HepG2 (cell line): ENCODE data around the gene NSD2. TPM values are rescaled to one million over a fixed set of nuclear protein-coding genes. Genes with fewer than 3 reads are reported as not detected.

Experiments
- ATF7-NPFF ChIP-seq: sonication (generic); formaldehyde crosslinking; IDR thresholded peaks from 2 replicates; pipeline ENCODE4 v1.8.1; 2023; ENCODE audit warnings: mild to moderate bottlenecking, low read depth, missing genetic modification reagents, moderate library complexity
- HOXA7 ChIP-seq: sonication (generic); formaldehyde crosslinking; IDR thresholded peaks from 2 replicates; pipeline ENCODE4 v1.8.1; 2022; ENCODE audit warnings: mild to moderate bottlenecking, missing genetic modification reagents, moderate library complexity
- MAFF ChIP-seq: IDR thresholded peaks from 2 replicates; pipeline ENCODE4 v1.6.1; 2011; ENCODE audit warnings: low read depth, low read length, improper control_type of control experiment
- RXRB ChIP-seq: IDR thresholded peaks from 2 replicates; pipeline ENCODE4 v1.6.1; 2016; ENCODE audit warnings: borderline replicate concordance, missing genetic modification reagents, missing compliant biosample characterization
- SP2 ChIP-seq: sonication (generic); formaldehyde crosslinking; IDR thresholded peaks from 2 replicates; pipeline ENCODE4 v1.5.1; 2020; ENCODE audit warnings: mild to moderate bottlenecking, missing genetic modification reagents
- TOE1 ChIP-seq: sonication (generic); formaldehyde crosslinking; IDR thresholded peaks from 2 replicates; pipeline ENCODE4 v1.4.0; 2020; ENCODE audit warnings: mild to moderate bottlenecking, missing genetic modification reagents
- ZFP82 ChIP-seq: sonication (generic); formaldehyde crosslinking; IDR thresholded peaks from 2 replicates; pipeline ENCODE4 v1.5.1; 2020; ENCODE audit warnings: mild to moderate bottlenecking, missing genetic modification reagents, borderline replicate concordance
- ZNF501 ChIP-seq: sonication (generic); formaldehyde crosslinking; IDR thresholded peaks from 2 replicates; pipeline ENCODE4 v1.5.1; 2020; ENCODE audit warnings: mild to moderate bottlenecking, moderate library complexity, missing genetic modification reagents
- ZNF792 ChIP-seq: IDR thresholded peaks from 2 replicates; pipeline ENCODE4 v1.6.1; 2016
- ZSCAN12 ChIP-seq: sonication (generic); formaldehyde crosslinking; IDR thresholded peaks from 2 replicates; pipeline ENCODE4 v1.9.0; 2021; ENCODE audit warnings: mild to moderate bottlenecking, missing genetic modification reagents
- polyA plus RNA-seq, 8 experiments: library from polyadenylated mRNA; depleted of rRNA in 3 of 8; stranded (reverse) in 7 of 8; unstranded in 1 of 8; fragments of >200 nt; fragmentation: Illumina TruSeq in 4 of 8; extraction: Trizol in 4 of 8; gene quantifications; 2 replicates each; pipeline versions ENCODE4 v1.2.1 to v1.2.3, GENCODE V29; 2011 to 2016; ENCODE audit warnings: low read depth in 4 of 8, missing spikeins in 1 of 8, mixed read lengths in 1 of 8; ENCODE audit not compliant: insufficient read depth in 1 of 8
- total RNA-seq, 5 experiments: library from RNA; depleted of rRNA; stranded (reverse); fragments of >200 nt; fragmentation: Illumina TruSeq; extraction: Trizol; gene quantifications; 2 replicates each; pipeline ENCODE4 v1.2.3, GENCODE V29; 2016; ENCODE audit warnings: low read depth in 1 of 5
- TF ChIP-seq, protein P1 (sequence below): sonication (generic); formaldehyde crosslinking; IDR thresholded peaks from 2 replicates; pipeline ENCODE4 v1.4.0; 2020; ENCODE audit warnings: missing genetic modification reagents; ENCODE audit errors: not compliant biosample characterization
- TF ChIP-seq, protein P2 (sequence below): sonication (generic); formaldehyde crosslinking; IDR thresholded peaks from 2 replicates; pipeline ENCODE4 v1.5.1; 2020; ENCODE audit warnings: mild to moderate bottlenecking, moderate library complexity, missing genetic modification reagents
- TF ChIP-seq, protein P3 (sequence below): IDR thresholded peaks from 2 replicates; pipeline ENCODE4 v1.6.1; 2018; ENCODE audit warnings: missing genetic modification reagents
- TF ChIP-seq, protein P4 (sequence below): sonication (generic); formaldehyde crosslinking; IDR thresholded peaks from 2 replicates; pipeline ENCODE4 v1.4.0; 2020; ENCODE audit warnings: missing genetic modification reagents
- TF ChIP-seq, protein P5 (sequence below): sonication (generic); formaldehyde crosslinking; IDR thresholded peaks from 2 replicates; pipeline ENCODE4 v1.4.0; 2020; ENCODE audit warnings: missing genetic modification reagents
- TF ChIP-seq, protein P6 (sequence below): sonication (generic); formaldehyde crosslinking; IDR thresholded peaks from 2 replicates; pipeline ENCODE4 v1.8.1; 2023; ENCODE audit warnings: mild to moderate bottlenecking, missing genetic modification reagents
- TF ChIP-seq, protein P7 (sequence below): sonication (generic); formaldehyde crosslinking; IDR thresholded peaks from 2 replicates; pipeline ENCODE4 v1.4.0; 2020; ENCODE audit warnings: missing genetic modification reagents

The NSD2 gene
- total and polyA plus RNA-seq, 2 of the 13 experiments (the other 11 are each of a cell fraction or from before 2014, with no cell fraction given), result 22.0 to 65.9 TPM

DNA sequence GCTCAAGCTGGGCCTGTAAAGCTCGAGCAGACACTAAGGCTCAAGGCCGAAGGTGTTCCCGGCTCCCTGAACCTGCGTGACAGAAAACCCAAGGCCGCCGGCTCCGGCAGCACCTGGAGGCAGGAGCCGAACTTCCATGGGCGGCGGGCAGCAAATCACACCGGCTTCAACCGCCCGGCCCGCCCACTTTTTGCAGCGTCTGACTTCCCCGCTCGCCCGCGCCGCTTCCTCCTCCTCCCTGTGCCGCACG, 940 bp upstream of the NSD2 start (continued):
- TF ChIP-seq, protein P1, sequence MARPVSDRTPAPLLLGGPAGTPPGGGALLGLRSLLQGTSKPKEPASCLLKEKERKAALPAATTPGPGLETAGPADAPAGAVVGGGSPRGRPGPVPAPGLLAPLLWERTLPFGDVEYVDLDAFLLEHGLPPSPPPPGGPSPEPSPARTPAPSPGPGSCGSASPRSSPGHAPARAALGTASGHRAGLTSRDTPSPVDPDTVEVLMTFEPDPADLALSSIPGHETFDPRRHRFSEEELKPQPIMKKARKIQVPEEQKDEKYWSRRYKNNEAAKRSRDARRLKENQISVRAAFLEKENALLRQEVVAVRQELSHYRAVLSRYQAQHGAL (CRISPR knock-in tag), result no peak
- no peak for TF ChIP-seq MAFF
- no peak for TF ChIP-seq ZFP82 (CRISPR knock-in tag)
- no peak for TF ChIP-seq HOXA7 (CRISPR knock-in tag)
- peak; percentile 51 for TF ChIP-seq ZNF792 (CRISPR knock-in tag)
- TF ChIP-seq, protein P2, sequence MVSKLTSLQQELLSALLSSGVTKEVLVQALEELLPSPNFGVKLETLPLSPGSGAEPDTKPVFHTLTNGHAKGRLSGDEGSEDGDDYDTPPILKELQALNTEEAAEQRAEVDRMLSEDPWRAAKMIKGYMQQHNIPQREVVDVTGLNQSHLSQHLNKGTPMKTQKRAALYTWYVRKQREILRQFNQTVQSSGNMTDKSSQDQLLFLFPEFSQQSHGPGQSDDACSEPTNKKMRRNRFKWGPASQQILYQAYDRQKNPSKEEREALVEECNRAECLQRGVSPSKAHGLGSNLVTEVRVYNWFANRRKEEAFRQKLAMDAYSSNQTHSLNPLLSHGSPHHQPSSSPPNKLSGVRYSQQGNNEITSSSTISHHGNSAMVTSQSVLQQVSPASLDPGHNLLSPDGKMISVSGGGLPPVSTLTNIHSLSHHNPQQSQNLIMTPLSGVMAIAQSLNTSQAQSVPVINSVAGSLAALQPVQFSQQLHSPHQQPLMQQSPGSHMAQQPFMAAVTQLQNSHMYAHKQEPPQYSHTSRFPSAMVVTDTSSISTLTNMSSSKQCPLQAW (CRISPR knock-in tag), result peak; percentile 61; the same call in 1 of the 2 replicates
- 0 out of 2 replicates have a peak, but pooled peaks have one; percentile 61 for TF ChIP-seq TOE1 (CRISPR knock-in tag)
- TF ChIP-seq ZSCAN12 (CRISPR knock-in tag), result no peak
- no peak; the same call in 1 of the 2 replicates for TF ChIP-seq ZNF501
- TF ChIP-seq, protein P3, sequence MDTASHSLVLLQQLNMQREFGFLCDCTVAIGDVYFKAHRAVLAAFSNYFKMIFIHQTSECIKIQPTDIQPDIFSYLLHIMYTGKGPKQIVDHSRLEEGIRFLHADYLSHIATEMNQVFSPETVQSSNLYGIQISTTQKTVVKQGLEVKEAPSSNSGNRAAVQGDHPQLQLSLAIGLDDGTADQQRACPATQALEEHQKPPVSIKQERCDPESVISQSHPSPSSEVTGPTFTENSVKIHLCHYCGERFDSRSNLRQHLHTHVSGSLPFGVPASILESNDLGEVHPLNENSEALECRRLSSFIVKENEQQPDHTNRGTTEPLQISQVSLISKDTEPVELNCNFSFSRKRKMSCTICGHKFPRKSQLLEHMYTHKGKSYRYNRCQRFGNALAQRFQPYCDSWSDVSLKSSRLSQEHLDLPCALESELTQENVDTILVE, result no peak
- TF ChIP-seq, protein P4, sequence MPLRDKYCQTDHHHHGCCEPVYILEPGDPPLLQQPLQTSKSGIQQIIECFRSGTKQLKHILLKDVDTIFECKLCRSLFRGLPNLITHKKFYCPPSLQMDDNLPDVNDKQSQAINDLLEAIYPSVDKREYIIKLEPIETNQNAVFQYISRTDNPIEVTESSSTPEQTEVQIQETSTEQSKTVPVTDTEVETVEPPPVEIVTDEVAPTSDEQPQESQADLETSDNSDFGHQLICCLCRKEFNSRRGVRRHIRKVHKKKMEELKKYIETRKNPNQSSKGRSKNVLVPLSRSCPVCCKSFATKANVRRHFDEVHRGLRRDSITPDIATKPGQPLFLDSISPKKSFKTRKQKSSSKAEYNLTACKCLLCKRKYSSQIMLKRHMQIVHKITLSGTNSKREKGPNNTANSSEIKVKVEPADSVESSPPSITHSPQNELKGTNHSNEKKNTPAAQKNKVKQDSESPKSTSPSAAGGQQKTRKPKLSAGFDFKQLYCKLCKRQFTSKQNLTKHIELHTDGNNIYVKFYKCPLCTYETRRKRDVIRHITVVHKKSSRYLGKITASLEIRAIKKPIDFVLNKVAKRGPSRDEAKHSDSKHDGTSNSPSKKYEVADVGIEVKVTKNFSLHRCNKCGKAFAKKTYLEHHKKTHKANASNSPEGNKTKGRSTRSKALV, result no peak
- TF ChIP-seq, protein P5, sequence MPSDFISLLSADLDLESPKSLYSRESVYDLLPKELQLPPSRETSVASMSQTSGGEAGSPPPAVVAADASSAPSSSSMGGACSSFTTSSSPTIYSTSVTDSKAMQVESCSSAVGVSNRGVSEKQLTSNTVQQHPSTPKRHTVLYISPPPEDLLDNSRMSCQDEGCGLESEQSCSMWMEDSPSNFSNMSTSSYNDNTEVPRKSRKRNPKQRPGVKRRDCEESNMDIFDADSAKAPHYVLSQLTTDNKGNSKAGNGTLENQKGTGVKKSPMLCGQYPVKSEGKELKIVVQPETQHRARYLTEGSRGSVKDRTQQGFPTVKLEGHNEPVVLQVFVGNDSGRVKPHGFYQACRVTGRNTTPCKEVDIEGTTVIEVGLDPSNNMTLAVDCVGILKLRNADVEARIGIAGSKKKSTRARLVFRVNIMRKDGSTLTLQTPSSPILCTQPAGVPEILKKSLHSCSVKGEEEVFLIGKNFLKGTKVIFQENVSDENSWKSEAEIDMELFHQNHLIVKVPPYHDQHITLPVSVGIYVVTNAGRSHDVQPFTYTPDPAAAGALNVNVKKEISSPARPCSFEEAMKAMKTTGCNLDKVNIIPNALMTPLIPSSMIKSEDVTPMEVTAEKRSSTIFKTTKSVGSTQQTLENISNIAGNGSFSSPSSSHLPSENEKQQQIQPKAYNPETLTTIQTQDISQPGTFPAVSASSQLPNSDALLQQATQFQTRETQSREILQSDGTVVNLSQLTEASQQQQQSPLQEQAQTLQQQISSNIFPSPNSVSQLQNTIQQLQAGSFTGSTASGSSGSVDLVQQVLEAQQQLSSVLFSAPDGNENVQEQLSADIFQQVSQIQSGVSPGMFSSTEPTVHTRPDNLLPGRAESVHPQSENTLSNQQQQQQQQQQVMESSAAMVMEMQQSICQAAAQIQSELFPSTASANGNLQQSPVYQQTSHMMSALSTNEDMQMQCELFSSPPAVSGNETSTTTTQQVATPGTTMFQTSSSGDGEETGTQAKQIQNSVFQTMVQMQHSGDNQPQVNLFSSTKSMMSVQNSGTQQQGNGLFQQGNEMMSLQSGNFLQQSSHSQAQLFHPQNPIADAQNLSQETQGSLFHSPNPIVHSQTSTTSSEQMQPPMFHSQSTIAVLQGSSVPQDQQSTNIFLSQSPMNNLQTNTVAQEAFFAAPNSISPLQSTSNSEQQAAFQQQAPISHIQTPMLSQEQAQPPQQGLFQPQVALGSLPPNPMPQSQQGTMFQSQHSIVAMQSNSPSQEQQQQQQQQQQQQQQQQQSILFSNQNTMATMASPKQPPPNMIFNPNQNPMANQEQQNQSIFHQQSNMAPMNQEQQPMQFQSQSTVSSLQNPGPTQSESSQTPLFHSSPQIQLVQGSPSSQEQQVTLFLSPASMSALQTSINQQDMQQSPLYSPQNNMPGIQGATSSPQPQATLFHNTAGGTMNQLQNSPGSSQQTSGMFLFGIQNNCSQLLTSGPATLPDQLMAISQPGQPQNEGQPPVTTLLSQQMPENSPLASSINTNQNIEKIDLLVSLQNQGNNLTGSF (CRISPR knock-in tag), result no peak
- TF ChIP-seq, protein P6, sequence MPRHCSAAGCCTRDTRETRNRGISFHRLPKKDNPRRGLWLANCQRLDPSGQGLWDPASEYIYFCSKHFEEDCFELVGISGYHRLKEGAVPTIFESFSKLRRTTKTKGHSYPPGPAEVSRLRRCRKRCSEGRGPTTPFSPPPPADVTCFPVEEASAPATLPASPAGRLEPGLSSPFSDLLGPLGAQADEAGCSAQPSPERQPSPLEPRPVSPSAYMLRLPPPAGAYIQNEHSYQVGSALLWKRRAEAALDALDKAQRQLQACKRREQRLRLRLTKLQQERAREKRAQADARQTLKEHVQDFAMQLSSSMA (CRISPR knock-in tag), result no peak
- TF ChIP-seq, protein P7, sequence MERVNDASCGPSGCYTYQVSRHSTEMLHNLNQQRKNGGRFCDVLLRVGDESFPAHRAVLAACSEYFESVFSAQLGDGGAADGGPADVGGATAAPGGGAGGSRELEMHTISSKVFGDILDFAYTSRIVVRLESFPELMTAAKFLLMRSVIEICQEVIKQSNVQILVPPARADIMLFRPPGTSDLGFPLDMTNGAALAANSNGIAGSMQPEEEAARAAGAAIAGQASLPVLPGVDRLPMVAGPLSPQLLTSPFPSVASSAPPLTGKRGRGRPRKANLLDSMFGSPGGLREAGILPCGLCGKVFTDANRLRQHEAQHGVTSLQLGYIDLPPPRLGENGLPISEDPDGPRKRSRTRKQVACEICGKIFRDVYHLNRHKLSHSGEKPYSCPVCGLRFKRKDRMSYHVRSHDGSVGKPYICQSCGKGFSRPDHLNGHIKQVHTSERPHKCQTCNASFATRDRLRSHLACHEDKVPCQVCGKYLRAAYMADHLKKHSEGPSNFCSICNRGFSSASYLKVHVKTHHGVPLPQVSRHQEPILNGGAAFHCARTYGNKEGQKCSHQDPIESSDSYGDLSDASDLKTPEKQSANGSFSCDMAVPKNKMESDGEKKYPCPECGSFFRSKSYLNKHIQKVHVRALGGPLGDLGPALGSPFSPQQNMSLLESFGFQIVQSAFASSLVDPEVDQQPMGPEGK, result no peak
- 0 out of 2 replicates have a peak, but pooled peaks have one; percentile 11 for TF ChIP-seq RXRB (CRISPR knock-in tag)
- no peak for TF ChIP-seq ATF7-NPFF
- TF ChIP-seq SP2, result no peak
